IMR-90 (cell line): ENCODE measurements around the gene CXCL12. TPM values are rescaled to one million over a fixed set of nuclear protein-coding genes. Genes with fewer than 3 reads are reported as not detected.

ENCODE experiments used
- ATAC-seq: fragments of 200-7000 bp; cut with Tn5 transposase; 2 replicates; pipeline ENCODE4 v1.9.1; 2020; ENCODE audit warnings: low read depth, mild to moderate bottlenecking, moderate library complexity
- BruUV-seq: library from RNA; stranded (reverse); fragments of 400-500 nt; replicated peaks from 2 replicates; lab custom pipeline; 2021; lab: Mats Ljungman, UMichigan
- CTCF ChIA-PET: fragments of 300-600 bp; formaldehyde crosslinking; extraction: SDS; loops from one replicate; lab custom pipeline; 2021; ENCODE audit warnings: antibody characterized with exemption; lab: Yijun Ruan, JAX
- POLR2A ChIA-PET: fragments of 300-600 bp; sonication (Branson Sonifier 250); formaldehyde crosslinking; loops from one replicate; lab custom pipeline; 2022; ENCODE audit warnings: antibody characterized with exemption; ENCODE audit not compliant: unreplicated experiment; lab: Charles Lee
- DNase-seq: peaks from one replicate; pipeline ENCODE4 v3.0.0; 2013
- H2AFZ ChIP-seq: replicated peaks from 2 replicates; pipeline ENCODE3; 2013; ENCODE audit warnings: low read length, mild to moderate bottlenecking; ENCODE audit not compliant: poor library complexity
- H2AK5ac ChIP-seq: 2 replicates; pipeline ENCODE4 v1.6.1; 2013; ENCODE audit warnings: low read depth, low read length, inconsistent platforms
- H2AK9ac ChIP-seq: replicated peaks from 2 replicates; pipeline ENCODE3; 2013; ENCODE audit warnings: mild to moderate bottlenecking, low read depth, low read length, moderate library complexity; ENCODE audit not compliant: poor library complexity
- H2BK120ac ChIP-seq: 2 replicates; pipeline ENCODE4 v1.6.1; 2013; ENCODE audit warnings: low read depth, low read length, inconsistent platforms
- H2BK15ac ChIP-seq: 3 replicates; pipeline ENCODE4 v1.6.1; 2013; ENCODE audit warnings: low read depth, low read length, inconsistent platforms
- H2BK20ac ChIP-seq: 2 replicates; pipeline ENCODE4 v1.6.1; 2013; ENCODE audit warnings: low read depth, mild to moderate bottlenecking, inconsistent platforms, low read length, moderate library complexity
- H2BK5ac ChIP-seq: 2 replicates; pipeline ENCODE4 v1.6.1; 2013; ENCODE audit warnings: mild to moderate bottlenecking, low read depth, low read length, inconsistent platforms; ENCODE audit not compliant: poor library complexity, severe bottlenecking
- H3K14ac ChIP-seq: replicated peaks from 2 replicates; pipeline ENCODE4 v1.6.1; 2013; ENCODE audit warnings: low read depth, low read length, inconsistent platforms
- H3K18ac ChIP-seq: 2 replicates; pipeline ENCODE4 v1.6.1; 2013; ENCODE audit warnings: low read depth, low read length, control low read depth
- H3K23ac ChIP-seq: 2 replicates; pipeline ENCODE4 v1.6.1; 2013; ENCODE audit warnings: low read depth, low read length, inconsistent platforms
- H3K27ac ChIP-seq: 2 replicates; pipeline ENCODE4 v1.5.1; 2013; ENCODE audit warnings: mild to moderate bottlenecking, control low read depth, low read length; ENCODE audit not compliant: insufficient read depth
- H3K27me3 ChIP-seq: 2 replicates; pipeline ENCODE4 v1.6.1; 2013; ENCODE audit warnings: low read length; ENCODE audit not compliant: control insufficient read depth, insufficient read depth
- H3K36me3 ChIP-seq: 2 replicates; pipeline ENCODE4 v1.6.1; 2013; ENCODE audit warnings: low read length, mixed read lengths; ENCODE audit not compliant: control insufficient read depth, insufficient read depth
- H3K4ac ChIP-seq: 2 replicates; pipeline ENCODE4 v1.6.1; 2013; ENCODE audit warnings: low read depth, low read length, inconsistent platforms
- H3K4me1 ChIP-seq: 2 replicates; pipeline ENCODE4 v1.6.1; 2013; ENCODE audit warnings: low read length, mixed read lengths; ENCODE audit not compliant: control insufficient read depth, insufficient read depth
- H3K4me2 ChIP-seq: 2 replicates; pipeline ENCODE4 v1.6.1; 2013; ENCODE audit warnings: low read depth, mild to moderate bottlenecking, control low read depth, low read length, moderate library complexity
- H3K4me3 ChIP-seq: 2 replicates; pipeline ENCODE4 v1.5.1; 2013; ENCODE audit warnings: low read depth, mild to moderate bottlenecking, control low read depth, low read length, moderate library complexity; ENCODE audit not compliant: insufficient read depth
- H3K56ac ChIP-seq: 2 replicates; pipeline ENCODE4 v1.6.1; 2013; ENCODE audit warnings: low read length, inconsistent platforms; ENCODE audit not compliant: insufficient read depth; ENCODE audit errors: extremely low read depth
- H3K79me1 ChIP-seq, 2 experiments: 2 replicates each; pipeline ENCODE4 v1.6.1; 2013; ENCODE audit warnings: low read length in 2 of 2, inconsistent platforms in 1 of 2, low read depth in 1 of 2
- H3K9ac ChIP-seq: 2 replicates; pipeline ENCODE4 v1.6.1; 2013; ENCODE audit warnings: low read depth, low read length, control low read depth
- H3K9me1 ChIP-seq: 2 replicates; pipeline ENCODE4 v1.6.1; 2013; ENCODE audit warnings: low read length, inconsistent platforms; ENCODE audit not compliant: insufficient read depth
- H3K9me3 ChIP-seq: 2 replicates; pipeline ENCODE4 v1.6.1; 2013; ENCODE audit warnings: low read length; ENCODE audit not compliant: control insufficient read depth, insufficient read depth
- H4K20me1 ChIP-seq: 2 replicates; pipeline ENCODE4 v1.6.1; 2013; ENCODE audit warnings: low read length, inconsistent platforms; ENCODE audit not compliant: insufficient read depth
- H4K5ac ChIP-seq: 2 replicates; pipeline ENCODE4 v1.6.1; 2013; ENCODE audit warnings: mild to moderate bottlenecking, low read depth, low read length, control low read depth
- H4K8ac ChIP-seq, 2 experiments: 2 replicates each; pipeline ENCODE4 v1.6.1; 2013; ENCODE audit warnings: low read depth in 2 of 2, low read length in 2 of 2, control low read depth in 1 of 2, inconsistent platforms in 1 of 2
- H4K91ac ChIP-seq: 2 replicates; pipeline ENCODE4 v1.6.1; 2013; ENCODE audit warnings: low read depth, low read length, inconsistent platforms; ENCODE audit not compliant: insufficient read depth
- BHLHE40 ChIP-seq: fragments of 150-350 bp; IDR thresholded peaks from 2 replicates; pipeline ENCODE4 v1.6.1; 2016; ENCODE audit warnings: mild to moderate bottlenecking, low read depth, low read length
- CEBPB ChIP-seq: IDR thresholded peaks from 2 replicates; pipeline ENCODE4 v1.6.1; 2012; ENCODE audit warnings: low read depth, low read length, improper control_type of control experiment
- CHD1 ChIP-seq: IDR thresholded peaks from 2 replicates; pipeline ENCODE4 v1.6.1; 2012; ENCODE audit warnings: low read depth, low read length, improper control_type of control experiment
- FOS ChIP-seq: fragments of 150-350 bp; IDR thresholded peaks from 2 replicates; pipeline ENCODE4 v1.6.1; 2016; ENCODE audit warnings: low read depth, low read length
- MAFK ChIP-seq: IDR thresholded peaks from 2 replicates; pipeline ENCODE4 v1.6.1; 2012; ENCODE audit warnings: low read depth, low read length, improper control_type of control experiment
- MAZ ChIP-seq: IDR thresholded peaks from 2 replicates; pipeline ENCODE4 v1.6.1; 2012; ENCODE audit warnings: low read depth, mild to moderate bottlenecking, low read length, improper control_type of control experiment, moderate library complexity, borderline replicate concordance
- MXI1 ChIP-seq: IDR thresholded peaks from 2 replicates; pipeline ENCODE4 v1.6.1; 2012; ENCODE audit warnings: low read depth, mild to moderate bottlenecking, low read length, moderate library complexity, borderline replicate concordance
- NFE2L2 ChIP-seq: fragments of 150-350 bp; IDR thresholded peaks from 2 replicates; pipeline ENCODE4 v1.6.1; 2016; ENCODE audit warnings: low read depth, mild to moderate bottlenecking, low read length
- POLR2A ChIP-seq: IDR thresholded peaks from 2 replicates; pipeline ENCODE4 v1.6.1; 2012; ENCODE audit warnings: mild to moderate bottlenecking, low read depth, low read length
- RAD21 ChIP-seq: IDR thresholded peaks from 2 replicates; pipeline ENCODE4 v1.6.1; 2012; ENCODE audit warnings: low read length, improper control_type of control experiment
- RFX5 ChIP-seq: IDR thresholded peaks from 2 replicates; pipeline ENCODE4 v1.8.0; 2012; ENCODE audit warnings: low read depth, mild to moderate bottlenecking, low read length, moderate library complexity
- SMC3 ChIP-seq: fragments of 150-350 bp; IDR thresholded peaks from 2 replicates; pipeline ENCODE4 v1.6.1; 2016; ENCODE audit warnings: low read depth, mild to moderate bottlenecking, antibody characterized with exemption, low read length, moderate library complexity
- WGBS, 2 experiments: methylation state at CpG; one replicate each; pipeline versions ENCODE4 v1.1.5 to v1.1.7; 2013; ENCODE audit warnings: missing lambda C conversion rate in 2 of 2; ENCODE audit not compliant: insufficient read length in 1 of 2; ENCODE audit errors: extremely low coverage in 2 of 2; 5-methylcytosine and 5-hydroxymethylcytosine counted together
- dilution Hi-C: fragments of 300-500 bp; cut with HindIII; formaldehyde crosslinking; loops from one replicate; pipeline ENCODE4 v1.14.3; 2018; ENCODE audit warnings: low sequenced_read_pairs; ENCODE audit not compliant: unreplicated experiment
- in situ Hi-C: fragments of 300-500 bp; cut with MboI; formaldehyde crosslinking; loops from 3 replicates; pipeline ENCODE4 v1.14.3; 2019; ENCODE audit warnings: low sequenced_read_pairs, inconsistent platforms, mixed read lengths
- intact Hi-C: fragments of 100-400 bp; cut with micrococcal nuclease; formaldehyde crosslinking; loops from 2 replicates; pipeline ENCODE4 v1.10.0; 2022
- polyA plus RNA-seq, 3 experiments: library from polyadenylated mRNA; depleted of rRNA; stranded (reverse); fragments of >200 nt; gene quantifications; 2 replicates each; pipeline ENCODE4 v1.2.3, GENCODE V29; 2012; ENCODE audit warnings: low replicate concordance in 1 of 3
- total RNA-seq: library from RNA; depleted of rRNA; stranded (reverse); fragments of >200 nt; gene quantifications from 2 replicates; pipeline ENCODE4 v1.2.3, GENCODE V29; 2012
- TF ChIP-seq, protein P1 (sequence below): fragments of 150-350 bp; IDR thresholded peaks from 2 replicates; pipeline ENCODE4 v1.6.1; 2016; ENCODE audit warnings: low read depth, mild to moderate bottlenecking, low read length, moderate library complexity, borderline replicate concordance
- TF ChIP-seq, protein P2 (sequence below): conservative IDR thresholded peaks from 2 replicates; pipeline ENCODE4 v1.5.1; 2012; ENCODE audit warnings: mild to moderate bottlenecking, low read depth, low read length, improper control_type of control experiment

CXCL12 gene
- total and polyA plus RNA-seq, 2 of the 4 experiments (the other 2 are of a cell fraction) = 15.8 to 80.7 TPM

DNA sequence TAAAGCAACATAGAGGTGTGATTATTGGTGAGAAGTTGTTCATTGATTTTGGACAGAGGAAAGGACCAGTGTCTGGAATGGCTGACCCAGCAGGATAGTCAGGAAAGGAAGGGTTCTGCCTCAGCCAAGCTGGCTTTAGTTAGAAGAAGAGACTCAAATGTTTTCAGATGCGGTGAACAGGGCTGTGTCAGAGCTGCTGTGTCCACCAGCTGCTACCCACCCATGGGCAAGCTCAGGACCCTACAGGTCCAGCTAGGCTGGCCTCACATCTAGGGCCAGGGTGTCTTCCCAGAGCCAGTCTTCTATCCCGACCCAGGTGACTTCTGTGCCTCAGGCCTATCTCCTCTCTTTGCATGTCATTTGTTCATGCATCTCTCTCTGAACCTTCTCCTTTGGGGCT, 37.3 kb upstream of the CXCL12 start:
- BruUV-seq = no TSS peak
- H3K9ac ChIP-seq = no peak overlapping the region
- TF ChIP-seq CEBPB = no peak
- TF ChIP-seq RFX5 = no peak
- TF ChIP-seq BHLHE40 = no peak
- no peak for TF ChIP-seq CHD1
- TF ChIP-seq MXI1 = no peak
- no peak for TF ChIP-seq NFE2L2
- TF ChIP-seq RAD21 = no peak
- TF ChIP-seq POLR2A = no peak
- TF ChIP-seq MAFK = no peak
- TF ChIP-seq, protein P1, sequence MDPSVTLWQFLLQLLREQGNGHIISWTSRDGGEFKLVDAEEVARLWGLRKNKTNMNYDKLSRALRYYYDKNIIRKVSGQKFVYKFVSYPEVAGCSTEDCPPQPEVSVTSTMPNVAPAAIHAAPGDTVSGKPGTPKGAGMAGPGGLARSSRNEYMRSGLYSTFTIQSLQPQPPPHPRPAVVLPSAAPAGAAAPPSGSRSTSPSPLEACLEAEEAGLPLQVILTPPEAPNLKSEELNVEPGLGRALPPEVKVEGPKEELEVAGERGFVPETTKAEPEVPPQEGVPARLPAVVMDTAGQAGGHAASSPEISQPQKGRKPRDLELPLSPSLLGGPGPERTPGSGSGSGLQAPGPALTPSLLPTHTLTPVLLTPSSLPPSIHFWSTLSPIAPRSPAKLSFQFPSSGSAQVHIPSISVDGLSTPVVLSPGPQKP = no peak
- no peak for TF ChIP-seq MAZ
- TF ChIP-seq SMC3 = no peak
- no peak for TF ChIP-seq FOS
- TF ChIP-seq, protein P2, sequence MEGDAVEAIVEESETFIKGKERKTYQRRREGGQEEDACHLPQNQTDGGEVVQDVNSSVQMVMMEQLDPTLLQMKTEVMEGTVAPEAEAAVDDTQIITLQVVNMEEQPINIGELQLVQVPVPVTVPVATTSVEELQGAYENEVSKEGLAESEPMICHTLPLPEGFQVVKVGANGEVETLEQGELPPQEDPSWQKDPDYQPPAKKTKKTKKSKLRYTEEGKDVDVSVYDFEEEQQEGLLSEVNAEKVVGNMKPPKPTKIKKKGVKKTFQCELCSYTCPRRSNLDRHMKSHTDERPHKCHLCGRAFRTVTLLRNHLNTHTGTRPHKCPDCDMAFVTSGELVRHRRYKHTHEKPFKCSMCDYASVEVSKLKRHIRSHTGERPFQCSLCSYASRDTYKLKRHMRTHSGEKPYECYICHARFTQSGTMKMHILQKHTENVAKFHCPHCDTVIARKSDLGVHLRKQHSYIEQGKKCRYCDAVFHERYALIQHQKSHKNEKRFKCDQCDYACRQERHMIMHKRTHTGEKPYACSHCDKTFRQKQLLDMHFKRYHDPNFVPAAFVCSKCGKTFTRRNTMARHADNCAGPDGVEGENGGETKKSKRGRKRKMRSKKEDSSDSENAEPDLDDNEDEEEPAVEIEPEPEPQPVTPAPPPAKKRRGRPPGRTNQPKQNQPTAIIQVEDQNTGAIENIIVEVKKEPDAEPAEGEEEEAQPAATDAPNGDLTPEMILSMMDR = no peak
- H3K4me3 ChIP-seq = no peak overlapping the region
- POLR2A ChIA-PET = no interaction called here
- H3K79me1 ChIP-seq = no peaks in the 10 kb centered on the region
- H3K14ac ChIP-seq = no peak overlapping the region
- no peaks in the 10 kb centered on the region for H3K36me3 ChIP-seq
- in situ Hi-C loops = no loop called here
- no peak overlapping the region for H2BK15ac ChIP-seq
- no peak overlapping the region for H3K4me2 ChIP-seq
- no peak overlapping the region for H3K56ac ChIP-seq
- dilution Hi-C loops = no loop called here
- no peak overlapping the region for H2AK5ac ChIP-seq
- H4K5ac ChIP-seq = no peak overlapping the region
- H4K91ac ChIP-seq = no peak overlapping the region
- H2BK20ac ChIP-seq = no peak overlapping the region
- H3K23ac ChIP-seq = no peak overlapping the region
- no peak for ATAC-seq
- no peak for DNase-seq
- H2BK120ac ChIP-seq = no peak overlapping the region
- no peak overlapping the region for H2BK5ac ChIP-seq
- no peaks in the 10 kb centered on the region for H4K20me1 ChIP-seq
- no peak overlapping the region for H2AK9ac ChIP-seq
- no peak overlapping the region for H3K4ac ChIP-seq
- H3K27me3 ChIP-seq = peaks cover 60% of the 10 kb centered on the region
- no peaks in the 10 kb centered on the region for H3K4me1 ChIP-seq
- WGBS, 2 experiments = 75% methylated on average over 2 of the region's 2 CpGs; no CpG with 5 or more reads in 1 of the 2 experiments
- no peak overlapping the region for H3K27ac ChIP-seq
- H4K8ac ChIP-seq = no peak overlapping the region
- CTCF ChIA-PET = no interaction called here
- intact Hi-C loops = no loop called here
- no peaks in the 10 kb centered on the region for H3K9me1 ChIP-seq
- no peaks in the 10 kb centered on the region for H3K9me3 ChIP-seq
- no peak overlapping the region for H3K18ac ChIP-seq
- H2AFZ ChIP-seq = no peak overlapping the region
